ENCODE data around the gene RTKN2.

GRCh38 chr10:62214364-62214874 lies 54.2 kb downstream of the RTKN2 start:
- TF ChIP-seq, protein P1, sequence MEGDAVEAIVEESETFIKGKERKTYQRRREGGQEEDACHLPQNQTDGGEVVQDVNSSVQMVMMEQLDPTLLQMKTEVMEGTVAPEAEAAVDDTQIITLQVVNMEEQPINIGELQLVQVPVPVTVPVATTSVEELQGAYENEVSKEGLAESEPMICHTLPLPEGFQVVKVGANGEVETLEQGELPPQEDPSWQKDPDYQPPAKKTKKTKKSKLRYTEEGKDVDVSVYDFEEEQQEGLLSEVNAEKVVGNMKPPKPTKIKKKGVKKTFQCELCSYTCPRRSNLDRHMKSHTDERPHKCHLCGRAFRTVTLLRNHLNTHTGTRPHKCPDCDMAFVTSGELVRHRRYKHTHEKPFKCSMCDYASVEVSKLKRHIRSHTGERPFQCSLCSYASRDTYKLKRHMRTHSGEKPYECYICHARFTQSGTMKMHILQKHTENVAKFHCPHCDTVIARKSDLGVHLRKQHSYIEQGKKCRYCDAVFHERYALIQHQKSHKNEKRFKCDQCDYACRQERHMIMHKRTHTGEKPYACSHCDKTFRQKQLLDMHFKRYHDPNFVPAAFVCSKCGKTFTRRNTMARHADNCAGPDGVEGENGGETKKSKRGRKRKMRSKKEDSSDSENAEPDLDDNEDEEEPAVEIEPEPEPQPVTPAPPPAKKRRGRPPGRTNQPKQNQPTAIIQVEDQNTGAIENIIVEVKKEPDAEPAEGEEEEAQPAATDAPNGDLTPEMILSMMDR (IDR thresholded peaks at IDR 0.05) = no peak
- TF ChIP-seq EZH2 (IDR thresholded peaks at IDR 0.05; ENCODE audit: borderline replicate concordance, insufficient read depth, low read depth, low read length, poor library complexity, severe bottlenecking) = no peak
